ENCODE data around the gene RGS13. TPM values are rescaled to one million over a fixed set of nuclear protein-coding genes. Genes with fewer than 3 reads are reported as not detected.

RGS13 gene
- total RNA-seq, 2 experiments from 2014 or later, result 0.17 to 0.30 TPM

GRCh38 chr1:192652159-192652558 is 16.2 kb downstream of the RGS13 start:
- H3K27me3 Mint-ChIP-seq, result no peaks in the 10 kb centered on the region
- H3K4me3 Mint-ChIP-seq, result no peak overlapping the region
- intact Hi-C loops (cut with DNase I, micrococcal nuclease), result no loop called here
- DNase-seq, result no peak
- H3K4me3 ChIP-seq (ENCODE audit: low read length), result no peak overlapping the region
- no peaks in the 10 kb centered on the region for H3K36me3 Mint-ChIP-seq (ENCODE audit: low read depth)
- no peak for ATAC-seq (ENCODE audit: poor library complexity)
- no peaks in the 10 kb centered on the region for H3K27me3 ChIP-seq (ENCODE audit: control insufficient read depth in 1 of 2, insufficient read depth in 2 of 2, low read length in 2 of 2)
- no peaks in the 10 kb centered on the region for H3K9me3 ChIP-seq (ENCODE audit: control insufficient read depth in 1 of 2, insufficient read depth in 1 of 2, low read length in 2 of 2)
- no peak overlapping the region for H3K27ac ChIP-seq (ENCODE audit: low read depth in 1 of 2, low read length in 2 of 2)
- H3K36me3 ChIP-seq (ENCODE audit: insufficient read depth, low read length), result no peaks in the 10 kb centered on the region
- no peak for TF ChIP-seq CTCF (IDR thresholded peaks at IDR 0.05)
- no peaks in the 10 kb centered on the region for H3K4me1 ChIP-seq (ENCODE audit: insufficient read depth, low read length)
- CTCF ChIA-PET, result no interaction called here
- no peaks in the 10 kb centered on the region for H3K4me1 Mint-ChIP-seq (ENCODE audit: low read depth)
- POLR2A ChIA-PET, result no interaction called here
- H3K9me3 Mint-ChIP-seq, result no peaks in the 10 kb centered on the region
- H3K27ac Mint-ChIP-seq, result no peak overlapping the region

GRCh38 chr1:192654120-192654519 is 18.2 kb downstream of the RGS13 start:
- Histone ChIP-seq H3K9me3 (ENCODE audit: control insufficient read depth in 1 of 2, insufficient read depth in 1 of 2, low read length in 2 of 2) (no peaks in the 10 kb centered on the region), H3K36me3 (ENCODE audit: insufficient read depth, low read length) (no peaks in the 10 kb centered on the region), H3K27ac (ENCODE audit: low read depth in 1 of 2, low read length in 2 of 2) (no peak overlapping the region), H3K4me1 (ENCODE audit: insufficient read depth, low read length) (no peaks in the 10 kb centered on the region), H3K4me3 (ENCODE audit: low read length) (no peak overlapping the region), H3K27me3 (ENCODE audit: control insufficient read depth in 1 of 2, insufficient read depth in 2 of 2, low read length in 2 of 2) (no peaks in the 10 kb centered on the region)
- no peak for DNase-seq
- no peaks in the 10 kb centered on the region for H3K4me1 Mint-ChIP-seq (ENCODE audit: low read depth)
- H3K9me3 Mint-ChIP-seq, result no peaks in the 10 kb centered on the region
- no peak for TF ChIP-seq CTCF (IDR thresholded peaks at IDR 0.05)
- no peaks in the 10 kb centered on the region for H3K27me3 Mint-ChIP-seq
- no peak overlapping the region for H3K4me3 Mint-ChIP-seq
- intact Hi-C loops (cut with DNase I, micrococcal nuclease), result no loop called here
- ChIA-PET POLR2A (no interaction called here), CTCF (interaction anchor here (0.6 kb wide), 1 partner anchor 431 kb away, joined by 3 read pairs; no protein-coding TSS in a partner anchor)
- no peaks in the 10 kb centered on the region for H3K36me3 Mint-ChIP-seq (ENCODE audit: low read depth)
- ATAC-seq (ENCODE audit: poor library complexity), result no peak
- H3K27ac Mint-ChIP-seq, result no peak overlapping the region

GRCh38 chr1:192654591-192655251 is 18.8 kb downstream of the RGS13 start:
- Mint-ChIP-seq H3K36me3 (ENCODE audit: low read depth) (no peaks in the 10 kb centered on the region), H3K9me3 (no peaks in the 10 kb centered on the region), H3K27ac (no peak overlapping the region), H3K4me1 (ENCODE audit: low read depth) (no peaks in the 10 kb centered on the region), H3K27me3 (no peaks in the 10 kb centered on the region), H3K4me3 (no peak overlapping the region)
- no peak for TF ChIP-seq CTCF (IDR thresholded peaks at IDR 0.05)
- no peaks in the 10 kb centered on the region for H3K27me3 ChIP-seq (ENCODE audit: control insufficient read depth in 1 of 2, insufficient read depth in 2 of 2, low read length in 2 of 2)
- H3K9me3 ChIP-seq (ENCODE audit: control insufficient read depth in 1 of 2, insufficient read depth in 1 of 2, low read length in 2 of 2), result no peaks in the 10 kb centered on the region
- no peaks in the 10 kb centered on the region for H3K4me1 ChIP-seq (ENCODE audit: insufficient read depth, low read length)
- intact Hi-C loops (cut with DNase I, micrococcal nuclease), result no loop called here
- H3K4me3 ChIP-seq (ENCODE audit: low read length), result no peak overlapping the region
- ATAC-seq (ENCODE audit: poor library complexity), result no peak
- no peak for DNase-seq
- POLR2A ChIA-PET, result no interaction called here
- H3K27ac ChIP-seq (ENCODE audit: low read depth in 1 of 2, low read length in 2 of 2), result no peak overlapping the region
- H3K36me3 ChIP-seq (ENCODE audit: insufficient read depth, low read length), result no peaks in the 10 kb centered on the region
- CTCF ChIA-PET, result interaction anchor here (0.6 kb wide), 1 partner anchor 431 kb away, joined by 3 read pairs; no protein-coding TSS in a partner anchor

All from CD4-positive, alpha-beta T cell (primary cell).